Hippocampal formation (tissue), 2 donors: ENCODE results near the gene PTGDS.
A peak's percentile ranks its signal among the peaks of the same experiment; 100 is the strongest.

Experiments used
- DNase-seq, 2 donors: peaks; one replicate each; lab custom pipeline; 2025; lab: John Stamatoyannopoulos, UW

Gene PTGDS

GRCh38 chr9:136957901-136958300 lies 19.4 kb upstream of the PTGDS start:
- DNase-seq: no peak

GRCh38 chr9:136958473-136958872 lies 18.8 kb upstream of the PTGDS start:
- no peak for DNase-seq

- no peak for DNase-seq
Observed at GRCh38 chr9:136958898-136959850, 18.1 kb upstream of the PTGDS start.

- DNase-seq: no peak
Observed at GRCh38 chr9:136960212-136960937, 16.9 kb upstream of the PTGDS start.

GRCh38 chr9:136960938-136961275 lies 16.4 kb upstream of the PTGDS start:
- DNase-seq: no peak

GRCh38 chr9:136961279-136962065 lies 15.8 kb upstream of the PTGDS start:
- peak in 1 of 2 donors; percentile 37 for DNase-seq

GRCh38 chr9:136962163-136962562 lies 15.1 kb upstream of the PTGDS start:
- DNase-seq: no peak

GRCh38 chr9:136962701-136963248 lies 14.5 kb upstream of the PTGDS start:
- DNase-seq: no peak

GRCh38 chr9:136963341-136963740 lies 14.0 kb upstream of the PTGDS start:
- DNase-seq: no peak

GRCh38 chr9:136963751-136964150 lies 13.6 kb upstream of the PTGDS start:
- no peak for DNase-seq

GRCh38 chr9:136964171-136964689 lies 13.1 kb upstream of the PTGDS start:
- no peak for DNase-seq

GRCh38 chr9:136964833-136965422 lies 12.4 kb upstream of the PTGDS start:
- no peak for DNase-seq

- peak; percentile 57 to 88 for DNase-seq
Observed at GRCh38 chr9:136965771-136966484, 11.4 kb upstream of the PTGDS start.

- no peak for DNase-seq
Observed at GRCh38 chr9:136968333-136969127, 8.8 kb upstream of the PTGDS start.

GRCh38 chr9:136969150-136969549 lies 8.2 kb upstream of the PTGDS start:
- DNase-seq: no peak

GRCh38 chr9:136969774-136970173 lies 7.5 kb upstream of the PTGDS start:
- DNase-seq: no peak

GRCh38 chr9:136970361-136970760 lies 6.9 kb upstream of the PTGDS start:
- DNase-seq: no peak

GRCh38 chr9:136971746-136972145 lies 5.6 kb upstream of the PTGDS start:
- DNase-seq: no peak

GRCh38 chr9:136972335-136972734 lies 5.0 kb upstream of the PTGDS start:
- no peak for DNase-seq

- no peak for DNase-seq
Observed at GRCh38 chr9:136972743-136973142, 4.6 kb upstream of the PTGDS start.
